ENCODE measurements around the gene MTMR10. TPM values are rescaled to one million over a fixed set of nuclear protein-coding genes. Genes with fewer than 3 reads are reported as not detected.
A peak's percentile ranks its signal among the peaks of the same experiment; 100 is the strongest.

MTMR10 gene
- total and polyA plus RNA-seq, 2 donors (not counting 3 experiments of a cell fraction or from before 2014, with no cell fraction given), result 48.3 to 88.5 TPM

- peak overlapping the region in 2 of 3 experiments; percentile 19 to 42 for H3K4me3 ChIP-seq (replicated peaks in 1 of 3; ENCODE audit: insufficient read depth in 1 of 3, low read depth in 1 of 3, low read length in 3 of 3)
- no peak overlapping the region for H3K9ac ChIP-seq (replicated peaks; ENCODE audit: extremely low read depth, insufficient read depth, low read length)
- BruUV-seq (replicated peaks), result no TSS peak
- no peaks in the 10 kb centered on the region for H3K27me3 ChIP-seq (ENCODE audit: control insufficient read depth in 2 of 2, insufficient read depth in 2 of 2, low read length in 2 of 2)
- H3K79me2 ChIP-seq (ENCODE audit: control insufficient read depth, insufficient read depth, low read length), result peaks cover 80% of the 10 kb centered on the region
- H2AFZ ChIP-seq (ENCODE audit: low read depth, low read length), result no peak overlapping the region
- TF ChIP-seq FOS (IDR thresholded peaks at IDR 0.05; ENCODE audit: borderline replicate concordance, insufficient read depth, low read length), result no peak
- TF ChIP-seq POLR2A (IDR thresholded peaks at IDR 0.05; ENCODE audit: low read depth, low read length), result no peak
- no peak for TF ChIP-seq GATA2 (IDR thresholded peaks at IDR 0.05; ENCODE audit: insufficient read depth, insufficient read length, low read depth, low read length)
- no peak for TF ChIP-seq EZH2 (IDR thresholded peaks at IDR 0.05; ENCODE audit: borderline replicate concordance, low read depth, low read length, severe bottlenecking)
- no peak for TF ChIP-seq MAX (IDR thresholded peaks at IDR 0.05; ENCODE audit: insufficient read depth, insufficient read length)
- no peak for TF ChIP-seq JUN (IDR thresholded peaks at IDR 0.05; ENCODE audit: borderline replicate concordance, insufficient read depth, insufficient read length, low read depth)
- TF ChIP-seq MYC (IDR thresholded peaks at IDR 0.05; ENCODE audit: low read depth, low read length), result no peak
- TF ChIP-seq CTCF (IDR thresholded peaks at IDR 0.05; ENCODE audit: extremely low read depth in 1 of 2, insufficient read depth in 1 of 2, low read depth in 1 of 2, low read length in 2 of 2), result no peak
- TF ChIP-seq POLR2AphosphoS5 (IDR thresholded peaks at IDR 0.05; ENCODE audit: insufficient read depth, low read depth, low read length), result no peak
- intact Hi-C loops (cut with micrococcal nuclease) (loop anchor here (1.0 to 2.0 kb wide), 2 partner anchors 26 to 48 kb away; no protein-coding TSS in a partner anchor), dilution Hi-C loops (cut with MboI; ENCODE audit: extremely low pct_ligation_motif_present, low sequenced_read_pairs) (no loop called here)
- H4K20me1 ChIP-seq (replicated peaks; ENCODE audit: control insufficient read depth, extremely low read depth, insufficient read depth, low read length), result peaks cover 3% of the 10 kb centered on the region
- ChIA-PET POLR2A (interaction anchor here (0.8 to 1.5 kb wide), 3 partner anchors 38 to 48 kb away, joined by 3 to 4 read pairs (median 3); no protein-coding TSS in a partner anchor), CTCF (interaction anchor here (0.9 to 13.6 kb wide), 8 partner anchors 16 to 504 kb away, joined by 3 to 175 read pairs (median 4); no protein-coding TSS in a partner anchor)
- peak overlapping the region; percentile 23 for H3K27ac ChIP-seq (ENCODE audit: insufficient read depth, low read depth, low read length)
- no peaks in the 10 kb centered on the region for H3K9me3 ChIP-seq (replicated peaks; ENCODE audit: control insufficient read depth, insufficient read depth, low read length)
- peak; percentile 61 for DNase-seq (ENCODE audit: low read depth, low spot score)
- H3K9me1 ChIP-seq (replicated peaks; ENCODE audit: control insufficient read depth, extremely low read depth, insufficient read depth, low read length), result no peaks in the 10 kb centered on the region
- H3K4me2 ChIP-seq (ENCODE audit: insufficient read depth, low read length), result peak overlapping the region; percentile 77
- peaks cover 59% of the 10 kb centered on the region for H3K4me1 ChIP-seq (ENCODE audit: control insufficient read depth, extremely low read depth, insufficient read depth, low read length)
- FAIRE-seq, result peak; percentile 77
- H3K36me3 ChIP-seq (ENCODE audit: control insufficient read depth in 2 of 2, extremely low read depth in 1 of 2, insufficient read depth in 2 of 2, low read length in 2 of 2), result peaks cover 14 to 22% of the 10 kb centered on the region in 2 experiments
These were observed 6.3 kb downstream of the MTMR10 start for GRCh38 chr15:30985081-30985531.
